WI38 (cell line): ENCODE results near the gene PCDH15.

Experiments used
- H3K4me3 ChIP-seq: 2 replicates; pipeline ENCODE4 v1.5.1; 2011; ENCODE audit warnings: low read depth, mild to moderate bottlenecking, control low read depth, low read length
- CTCF ChIP-seq: IDR thresholded peaks from 2 replicates; pipeline ENCODE4 v1.5.1; 2012; ENCODE audit warnings: low read depth, mild to moderate bottlenecking, control low read depth, low read length

Gene PCDH15

GRCh38 chr10:54368984-54369383 is 432.0 kb downstream of the PCDH15 start:
- TF ChIP-seq CTCF, result no peak
- H3K4me3 ChIP-seq, result no peak overlapping the region

GRCh38 chr10:54363390-54363789 is 437.6 kb downstream of the PCDH15 start:
- no peak overlapping the region for H3K4me3 ChIP-seq
- no peak for TF ChIP-seq CTCF

GRCh38 chr10:54342058-54342457 is 459.0 kb downstream of the PCDH15 start:
- no peak overlapping the region for H3K4me3 ChIP-seq
- no peak for TF ChIP-seq CTCF

GRCh38 chr10:54335296-54335695 is 465.7 kb downstream of the PCDH15 start:
- H3K4me3 ChIP-seq, result no peak overlapping the region
- no peak for TF ChIP-seq CTCF

- TF ChIP-seq CTCF, result no peak
- no peak overlapping the region for H3K4me3 ChIP-seq
Observed at GRCh38 chr10:54319341-54319740, 481.7 kb downstream of the PCDH15 start.

GRCh38 chr10:54318470-54318869 is 482.6 kb downstream of the PCDH15 start:
- TF ChIP-seq CTCF, result no peak
- H3K4me3 ChIP-seq, result no peak overlapping the region

- no peak for TF ChIP-seq CTCF
- H3K4me3 ChIP-seq, result no peak overlapping the region
Observed at GRCh38 chr10:54314430-54314829, 486.6 kb downstream of the PCDH15 start.
